NCI-H526 treated with DMSO at 0.1 percent for 48 hours (cell line): ENCODE results near the gene KCNN4.

Experiments used
- DNase-seq: peaks from one replicate; lab custom pipeline; 2025; lab: John Stamatoyannopoulos, UW

KCNN4 gene

GRCh38 chr19:43748205-43748594 lies 32.6 kb downstream of the KCNN4 start:
- DNase-seq = no peak

- no peak for DNase-seq
Measured at GRCh38 chr19:43747557-43748204, 33.1 kb downstream of the KCNN4 start.

- DNase-seq = no peak
Measured at GRCh38 chr19:43743059-43743458, 37.7 kb downstream of the KCNN4 start.

DNA sequence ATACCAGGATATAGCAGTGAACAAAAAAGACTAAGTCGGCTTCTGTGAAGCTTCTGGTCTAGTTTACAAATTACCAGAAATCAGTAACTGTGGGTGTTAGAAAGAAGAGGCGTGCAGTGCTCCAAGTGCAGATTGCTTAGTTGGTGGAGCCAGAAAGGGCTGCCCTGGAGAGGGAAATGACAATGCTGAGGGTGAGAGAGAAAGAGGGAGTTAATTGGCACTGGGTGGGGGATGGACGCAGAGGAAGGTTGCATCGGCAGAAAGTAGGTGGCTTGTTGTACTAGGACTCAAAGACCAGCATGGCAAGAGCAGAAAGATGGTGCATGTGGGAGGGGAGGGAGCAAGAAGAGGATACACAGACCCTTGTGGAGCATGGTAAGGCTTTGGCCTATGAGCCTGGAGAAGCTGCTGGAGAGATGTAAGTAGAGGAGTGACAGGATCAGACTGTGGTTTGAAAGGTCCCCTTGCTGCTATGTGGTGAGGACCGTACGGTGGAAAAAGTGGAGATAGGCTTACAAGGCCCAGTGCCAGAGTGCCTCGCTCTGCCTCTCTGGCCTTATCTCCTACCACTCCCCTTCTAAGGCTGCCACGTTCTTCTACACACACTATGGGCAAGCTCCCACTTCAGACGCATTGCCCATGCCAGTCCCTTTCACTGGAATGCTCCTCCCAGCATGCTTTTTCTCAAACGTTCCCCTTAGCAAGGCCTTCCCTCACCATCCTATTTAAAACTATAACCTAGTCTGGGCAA lies 39.5 kb downstream of the KCNN4 start:
- no peak for DNase-seq

DNA sequence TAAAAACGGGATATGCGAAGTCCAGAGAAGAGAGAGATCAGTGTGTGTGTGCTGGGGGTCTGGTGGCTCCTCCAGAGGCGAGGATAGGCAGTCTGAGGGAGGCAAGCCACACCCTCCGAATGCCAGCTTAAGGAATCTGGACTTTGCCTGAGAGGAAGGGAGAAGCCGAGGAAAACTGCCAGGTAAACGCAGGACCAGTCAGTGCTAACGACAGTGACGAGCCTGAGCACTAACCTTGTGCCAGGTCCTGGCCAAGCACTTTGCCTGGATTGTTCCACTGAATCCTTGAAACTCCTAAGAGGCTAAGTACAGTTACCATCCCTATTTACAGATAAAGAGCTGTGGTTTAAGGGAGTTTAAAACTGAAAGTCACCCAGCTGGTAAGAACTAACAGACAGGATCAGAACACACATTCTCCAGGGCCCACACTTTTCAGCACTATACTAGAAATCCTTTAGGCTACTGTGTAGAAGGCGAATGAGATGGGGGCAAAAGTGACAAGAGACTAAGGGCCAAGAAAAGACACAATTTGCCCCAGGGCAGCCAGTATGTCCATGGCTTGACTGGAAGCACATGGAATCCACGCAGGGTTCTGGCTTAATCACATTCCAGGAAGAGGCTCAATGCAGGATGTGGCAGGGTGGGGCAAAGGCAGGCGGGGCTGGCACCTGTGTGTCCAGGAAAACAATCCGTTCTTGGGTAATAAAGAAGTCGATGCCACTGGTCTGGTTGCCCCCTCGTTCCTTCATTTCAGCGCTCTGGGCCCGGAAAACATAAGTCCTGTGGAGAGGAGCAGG lies 41.1 kb downstream of the KCNN4 start:
- no peak for DNase-seq

DNA sequence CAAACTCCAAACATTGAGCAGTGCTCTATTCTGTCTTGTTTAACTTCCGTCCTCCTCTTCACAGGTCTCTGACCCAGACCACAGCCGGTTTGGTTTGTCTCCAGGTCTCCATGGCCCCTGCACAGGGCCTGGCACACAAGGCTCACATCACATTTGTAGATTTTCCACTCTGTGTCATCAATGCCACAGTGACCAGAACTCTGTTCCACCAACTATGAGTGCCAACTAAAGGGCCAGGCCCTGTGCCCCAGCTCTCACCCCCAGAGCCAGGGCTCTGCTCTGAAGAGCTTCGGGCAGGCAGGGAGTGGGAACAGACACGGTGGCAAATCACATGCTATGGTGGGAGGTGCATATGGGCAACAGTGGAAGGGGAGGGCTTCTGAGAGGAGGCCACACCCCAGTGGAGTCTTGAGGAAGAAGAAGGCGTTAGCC lies 42.0 kb downstream of the KCNN4 start:
- DNase-seq = no peak

DNA sequence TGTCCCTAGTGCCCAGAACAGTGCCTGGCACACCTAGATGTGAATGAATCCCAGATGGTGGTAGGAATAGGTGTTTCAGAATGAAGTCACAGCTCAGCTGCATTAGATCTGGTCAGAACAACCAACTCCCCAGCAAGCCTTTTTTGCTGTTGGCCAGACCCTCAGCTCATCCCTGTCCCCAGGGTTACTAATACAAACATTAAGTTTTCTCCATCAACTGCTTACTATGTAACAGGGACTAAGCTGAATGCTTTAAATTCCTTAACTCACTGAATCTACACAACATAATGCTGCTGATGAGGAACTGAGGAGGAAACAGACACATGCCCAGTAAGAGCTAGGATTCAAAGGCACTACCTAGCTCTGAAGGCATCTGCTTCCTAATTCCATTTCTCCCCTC lies 44.8 kb downstream of the KCNN4 start:
- no peak for DNase-seq

DNA sequence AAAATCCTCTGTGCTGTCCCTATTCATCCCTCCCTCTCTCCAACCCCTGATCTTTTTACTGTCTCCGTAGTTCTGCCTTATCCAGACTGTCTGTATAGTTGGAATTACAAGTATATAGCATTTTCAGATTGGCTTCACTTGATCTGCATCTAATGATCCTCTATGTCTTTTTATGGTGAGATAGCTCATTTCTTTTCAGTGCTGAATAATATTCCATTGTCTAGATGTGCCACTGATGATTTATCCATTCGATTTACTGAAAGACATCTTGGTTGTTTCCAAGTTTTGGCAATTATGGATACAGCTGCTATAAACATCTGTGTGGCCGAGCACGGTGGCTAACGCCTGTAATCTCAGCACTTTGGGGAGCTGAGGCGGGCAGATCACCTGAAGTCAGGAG lies 45.8 kb downstream of the KCNN4 start:
- DNase-seq = no peak

GRCh38 chr19:43731846-43732245 lies 48.9 kb downstream of the KCNN4 start:
- no peak for DNase-seq

GRCh38 chr19:43731346-43731745 lies 49.4 kb downstream of the KCNN4 start:
- DNase-seq = no peak

GRCh38 chr19:43729919-43730318 lies 50.9 kb downstream of the KCNN4 start:
- DNase-seq = no peak

GRCh38 chr19:43727593-43727853 lies 53.2 kb downstream of the KCNN4 start:
- DNase-seq = no peak

DNA sequence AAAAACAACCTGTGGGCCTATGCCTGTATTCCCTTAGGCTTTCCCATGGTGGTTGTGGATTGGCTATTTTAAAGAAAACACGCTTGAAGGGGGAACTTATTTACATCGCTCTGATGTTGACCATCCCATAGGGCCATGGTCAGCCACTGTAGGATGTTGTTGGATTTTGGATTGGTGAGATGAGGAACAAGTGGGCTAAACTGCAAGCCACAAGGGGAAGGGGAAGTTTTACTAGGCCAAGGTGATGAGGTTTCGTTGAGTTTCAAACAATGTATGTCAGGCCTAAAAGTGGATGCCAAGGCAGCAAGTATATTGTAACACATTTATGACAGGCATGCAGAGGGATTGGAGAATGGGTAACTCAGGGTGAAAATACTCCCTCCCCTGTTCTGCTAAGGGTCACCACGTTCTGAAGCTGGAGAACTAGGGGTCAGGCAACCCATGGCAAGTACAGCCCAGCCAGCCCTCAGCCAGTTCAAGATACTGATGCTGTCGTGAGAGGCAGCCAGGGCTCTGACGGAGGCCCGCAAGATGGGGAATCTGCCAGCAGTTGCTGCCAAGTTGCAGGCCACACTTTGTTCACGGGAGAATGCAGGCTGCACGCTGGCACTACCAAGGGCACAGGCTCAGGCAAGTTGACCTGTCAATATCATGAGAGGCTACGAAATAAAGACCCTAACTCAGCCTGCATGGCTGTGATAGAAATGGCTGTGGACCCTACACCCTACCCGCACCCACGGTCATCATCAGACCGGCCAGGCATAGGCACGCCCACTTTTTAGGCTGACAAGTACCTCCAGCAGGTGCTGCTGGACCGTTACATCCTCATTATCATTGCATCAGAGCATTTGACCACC lies 53.8 kb downstream of the KCNN4 start:
- DNase-seq = no peak

DNA sequence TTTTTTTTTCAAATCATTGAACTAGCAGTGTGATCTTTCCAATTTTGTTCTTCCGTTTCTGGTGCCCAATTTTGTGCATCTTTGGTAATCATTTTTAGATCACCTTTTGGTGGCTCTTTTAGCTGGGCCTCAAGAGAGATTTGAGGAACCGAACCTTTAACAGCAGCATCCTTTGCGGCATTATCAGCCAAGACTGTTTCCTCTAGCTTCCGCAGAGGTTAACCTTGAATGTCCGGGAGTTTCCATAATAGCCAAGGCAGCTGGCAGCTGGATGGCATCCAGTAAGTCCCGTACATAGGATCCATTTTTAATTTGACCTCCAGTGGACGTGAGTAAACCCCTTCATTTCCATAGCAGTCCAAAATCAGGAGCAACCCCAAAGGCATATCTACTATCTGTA lies 55.3 kb downstream of the KCNN4 start:
- DNase-seq = no peak

DNA sequence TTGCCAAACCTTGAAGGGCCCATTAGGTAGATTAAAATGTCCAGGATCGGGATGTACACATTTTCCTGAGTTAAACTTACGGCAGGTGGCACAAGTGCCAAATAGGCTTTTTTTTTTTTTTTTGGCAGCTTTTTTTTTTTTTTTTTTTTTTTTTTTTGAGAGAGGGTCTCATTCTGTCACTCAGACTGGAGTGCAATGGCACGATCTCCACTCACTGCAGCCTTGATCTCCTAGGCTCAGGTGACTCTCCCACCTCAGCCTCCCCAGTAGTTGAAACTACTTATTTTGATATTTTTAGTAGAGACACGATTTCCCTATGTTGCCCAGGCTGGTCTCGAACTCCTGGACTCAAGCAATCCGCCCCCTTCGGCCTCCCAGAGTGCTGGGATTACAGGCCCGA lies 55.9 kb downstream of the KCNN4 start:
- no peak for DNase-seq

- no peak for DNase-seq
Measured at GRCh38 chr19:43723588-43723987, 57.2 kb downstream of the KCNN4 start.

- no peak for DNase-seq
Measured at GRCh38 chr19:43721469-43722048, 59.2 kb downstream of the KCNN4 start.

GRCh38 chr19:43720936-43721335 lies 59.8 kb downstream of the KCNN4 start:
- DNase-seq = no peak

- no peak for DNase-seq
Measured at GRCh38 chr19:43719918-43720317, 60.9 kb downstream of the KCNN4 start.

DNA sequence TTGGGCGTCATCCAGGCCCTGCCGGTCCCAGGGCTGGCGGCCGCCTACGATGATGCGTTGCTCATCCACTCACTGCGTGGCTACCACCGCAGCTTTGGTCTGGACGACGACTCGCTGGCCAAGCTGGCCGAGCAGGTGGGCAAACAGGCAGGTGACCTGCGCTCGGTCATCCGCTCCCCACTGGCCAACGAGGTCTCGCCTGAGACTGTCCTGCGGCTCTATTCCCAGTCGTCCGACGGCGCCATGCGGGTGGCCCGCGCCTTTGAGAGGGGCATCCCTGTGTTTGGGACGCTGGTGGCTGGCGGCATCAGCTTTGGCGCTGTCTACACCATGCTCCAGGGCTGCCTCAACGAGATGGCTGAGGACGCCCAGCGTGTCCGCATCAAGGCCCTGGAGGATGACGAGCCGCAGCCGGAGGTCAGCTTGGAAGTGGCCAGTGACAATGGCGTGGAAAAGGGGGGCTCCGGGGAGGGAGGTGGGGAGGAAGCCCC lies 61.4 kb downstream of the KCNN4 start:
- DNase-seq = no peak

DNA sequence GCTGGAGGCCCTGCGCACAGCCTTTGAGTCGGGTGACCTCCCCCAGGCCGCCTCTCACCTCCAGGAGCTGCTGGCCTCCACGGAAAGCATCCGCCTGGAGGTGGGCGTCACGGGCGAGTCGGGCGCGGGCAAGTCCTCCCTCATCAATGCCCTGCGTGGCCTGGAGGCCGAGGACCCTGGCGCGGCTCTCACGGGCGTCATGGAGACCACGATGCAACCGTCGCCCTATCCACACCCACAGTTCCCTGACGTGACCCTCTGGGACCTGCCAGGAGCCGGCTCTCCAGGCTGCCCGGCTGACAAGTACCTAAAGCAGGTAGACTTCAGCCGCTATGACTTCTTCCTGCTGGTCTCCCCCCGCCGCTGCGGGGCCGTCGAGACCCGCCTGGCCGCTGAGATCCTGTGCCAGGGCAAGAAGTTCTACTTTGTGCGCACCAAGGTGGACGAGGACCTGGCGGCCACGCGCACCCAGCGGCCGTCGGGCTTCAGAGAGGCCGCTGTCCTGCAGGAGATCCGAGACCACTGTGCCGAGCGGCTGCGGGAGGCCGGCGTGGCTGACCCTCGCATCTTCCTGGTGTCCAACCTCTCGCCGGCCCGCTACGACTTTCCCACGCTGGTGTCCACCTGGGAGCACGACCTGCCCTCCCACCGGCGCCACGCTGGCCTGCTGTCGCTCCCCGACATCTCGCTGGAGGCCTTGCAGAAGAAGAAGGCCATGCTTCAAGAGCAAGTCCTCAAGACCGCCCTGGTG lies 62.0 kb downstream of the KCNN4 start:
- no peak for DNase-seq
